Glutamatergic neuron (in vitro differentiated cells): ENCODE results near the gene IL16. TPM values are rescaled to one million over a fixed set of nuclear protein-coding genes. Genes with fewer than 3 reads are reported as not detected.

Source experiments
- DNase-seq: peaks from one replicate; pipeline ENCODE4 v3.0.0; 2022
- H3K27ac Mint-ChIP-seq: one replicate; pipeline ENCODE4 v1.8.0; 2020; ENCODE audit warnings: mild to moderate bottlenecking, mixed read lengths, inconsistent platforms; ENCODE audit not compliant: unreplicated experiment
- H3K27me3 Mint-ChIP-seq: one replicate; pipeline ENCODE4 v1.8.0; 2020; ENCODE audit warnings: mild to moderate bottlenecking, moderate library complexity, mixed read lengths, inconsistent platforms; ENCODE audit not compliant: unreplicated experiment
- H3K36me3 Mint-ChIP-seq: one replicate; pipeline ENCODE4 v1.8.0; 2020; ENCODE audit warnings: mild to moderate bottlenecking, mixed read lengths, inconsistent platforms; ENCODE audit not compliant: unreplicated experiment
- H3K4me1 Mint-ChIP-seq: one replicate; pipeline ENCODE4 v1.8.0; 2020; ENCODE audit warnings: mild to moderate bottlenecking, low read depth, mixed read lengths, inconsistent platforms; ENCODE audit not compliant: unreplicated experiment
- H3K4me3 Mint-ChIP-seq: one replicate; pipeline ENCODE4 v1.8.0; 2020; ENCODE audit warnings: mild to moderate bottlenecking, mixed read lengths, inconsistent platforms; ENCODE audit not compliant: unreplicated experiment
- H3K9me3 Mint-ChIP-seq: one replicate; pipeline ENCODE4 v1.8.0; 2020; ENCODE audit warnings: mild to moderate bottlenecking, moderate library complexity, mixed read lengths, inconsistent platforms; ENCODE audit not compliant: unreplicated experiment
- CTCF ChIP-seq: fragments of 200-600 bp; sonication (generic); IDR thresholded peaks from one replicate; pipeline ENCODE4 v1.5.0; 2021; ENCODE audit not compliant: partially characterized antibody, unreplicated experiment
- total RNA-seq: library from RNA; stranded (reverse); fragmentation: NEBNext Ultra II Directional; extraction: Animal tissue kit (Norgen Biotek cat#: 25700); gene quantifications from one replicate; pipeline ENCODE4 v1.2.1, GENCODE V29; 2021; ENCODE audit not compliant: unreplicated experiment

IL16 gene
- total RNA-seq, 1 donor from 2014 or later: 0.27 TPM

GRCh38 chr15:81174792-81175327, 21.8 kb upstream of the IL16 start:
- no peak overlapping the region for H3K27ac Mint-ChIP-seq
- H3K4me3 Mint-ChIP-seq: no peak overlapping the region
- no peak for TF ChIP-seq CTCF
- H3K36me3 Mint-ChIP-seq: no peaks in the 10 kb centered on the region
- H3K4me1 Mint-ChIP-seq: peaks cover 9% of the 10 kb centered on the region
- no peaks in the 10 kb centered on the region for H3K9me3 Mint-ChIP-seq
- H3K27me3 Mint-ChIP-seq: no peaks in the 10 kb centered on the region
- DNase-seq: no peak

- Mint-ChIP-seq H3K27ac (no peak overlapping the region), H3K4me1 (peaks cover 9% of the 10 kb centered on the region), H3K9me3 (no peaks in the 10 kb centered on the region), H3K27me3 (no peaks in the 10 kb centered on the region), H3K36me3 (no peaks in the 10 kb centered on the region), H3K4me3 (no peak overlapping the region)
- no peak for DNase-seq
- no peak for TF ChIP-seq CTCF
Observed at GRCh38 chr15:81175496-81175895, 21.2 kb upstream of the IL16 start.

- no peak overlapping the region for H3K4me3 Mint-ChIP-seq
- H3K27ac Mint-ChIP-seq: peak overlapping the region; percentile 29
- TF ChIP-seq CTCF: no peak
- peaks cover 4% of the 10 kb centered on the region for H3K4me1 Mint-ChIP-seq
- H3K27me3 Mint-ChIP-seq: no peaks in the 10 kb centered on the region
- DNase-seq: no peak
- H3K9me3 Mint-ChIP-seq: no peaks in the 10 kb centered on the region
- H3K36me3 Mint-ChIP-seq: no peaks in the 10 kb centered on the region
Observed at GRCh38 chr15:81176291-81176893, 20.3 kb upstream of the IL16 start.

- DNase-seq: no peak
- Mint-ChIP-seq H3K27me3 (no peaks in the 10 kb centered on the region), H3K27ac (no peak overlapping the region), H3K4me3 (no peak overlapping the region), H3K4me1 (peaks cover 5% of the 10 kb centered on the region), H3K9me3 (no peaks in the 10 kb centered on the region), H3K36me3 (no peaks in the 10 kb centered on the region)
- no peak for TF ChIP-seq CTCF
Observed at GRCh38 chr15:81178365-81178764, 18.3 kb upstream of the IL16 start.

GRCh38 chr15:81181220-81181619, 15.5 kb upstream of the IL16 start:
- Mint-ChIP-seq H3K4me3 (no peak overlapping the region), H3K27ac (no peak overlapping the region), H3K36me3 (no peaks in the 10 kb centered on the region), H3K4me1 (peaks cover 7% of the 10 kb centered on the region), H3K27me3 (no peaks in the 10 kb centered on the region), H3K9me3 (no peaks in the 10 kb centered on the region)
- no peak for DNase-seq
- no peak for TF ChIP-seq CTCF
